Body of pancreas (tissue), 4 donors: ENCODE data around the gene SERPINI1.

Experiments
- CTCF ChIP-seq, 7 experiments: fragments of 450-650 bp in 4 of 7; fragments of 200-600 bp in 3 of 7; sonication (generic) in 3 of 7; IDR thresholded peaks; one replicate each; pipeline ENCODE4 v1.5.1; 2016 to 2019; ENCODE audit warnings: antibody characterized with exemption in 7 of 7
- POLR2A ChIP-seq, 3 donors: fragments of 450-650 bp; IDR thresholded peaks; one replicate each; pipeline ENCODE4 v1.6.1; 2016; ENCODE audit warnings: antibody characterized with exemption in 3 of 3, mild to moderate bottlenecking in 2 of 3

GRCh38 chr3:167714871-167715270, 20.6 kb upstream of the SERPINI1 start:
- TF ChIP-seq CTCF (IDR thresholded peaks at IDR 0.05), result no peak
- no peak for TF ChIP-seq POLR2A (IDR thresholded peaks at IDR 0.05)
